ENCODE results near the gene MAOA. TPM values are rescaled to one million over a fixed set of nuclear protein-coding genes. Genes with fewer than 3 reads are reported as not detected.

Gene MAOA
- total and polyA plus RNA-seq, 2 donors, result 50.6 to 95.1 TPM

Other genes with a start within 250 kb of the MAOA start
- gene MAOB, start 226.2 kb downstream of the MAOA start, total RNA-seq, result 12.3 TPM
- gene MAOB, start 226.2 kb downstream of the MAOA start, polyA plus RNA-seq, result 60.3 TPM